ENCODE measurements around the gene CERS6. TPM values are rescaled to one million over a fixed set of nuclear protein-coding genes. Genes with fewer than 3 reads are reported as not detected.

CERS6 gene
- total RNA-seq, 4 donors from 2014 or later: 35.7 to 60.6 (median 39.2) TPM

GRCh38 chr2:168641636-168642035, 185.6 kb downstream of the CERS6 start:
- no peak for DNase-seq
- no peaks in the 10 kb centered on the region for H3K36me3 ChIP-seq
- intact Hi-C loops (cut with DNase I): no loop called here
- H3K4me3 ChIP-seq (replicated peaks in 1 of 3): no peak overlapping the region
- TF ChIP-seq CTCF (IDR thresholded peaks at IDR 0.05) (no peak), POLR2A (IDR thresholded peaks at IDR 0.05) (no peak)
- peaks cover 0 to 4% of the 10 kb centered on the region in 2 donors for H3K4me1 ChIP-seq
- no peaks in the 10 kb centered on the region for H3K27me3 ChIP-seq
- no peak overlapping the region for H3K27ac ChIP-seq
- 97% methylated on average over 4 of the region's 4 CpGs for WGBS, 2 donors
- no peaks in the 10 kb centered on the region for H3K9me3 ChIP-seq

GRCh38 chr2:168642873-168643272, 186.8 kb downstream of the CERS6 start:
- Histone ChIP-seq H3K9me3 (no peaks in the 10 kb centered on the region), H3K4me3 (replicated peaks in 1 of 3) (no peak overlapping the region), H3K4me1 (peaks cover 0 to 4% of the 10 kb centered on the region in 2 donors), H3K27ac (no peak overlapping the region), H3K27me3 (no peaks in the 10 kb centered on the region), H3K36me3 (no peaks in the 10 kb centered on the region)
- WGBS, 2 donors: 36 to 53% methylated on average over 6 of the region's 6 CpGs
- TF ChIP-seq POLR2A (IDR thresholded peaks at IDR 0.05): no peak
- TF ChIP-seq CTCF (IDR thresholded peaks at IDR 0.05): no peak
- peak in 1 of 2 donors; percentile 23 for DNase-seq
- intact Hi-C loops (cut with DNase I): no loop called here

GRCh38 chr2:168643979-168644378, 187.9 kb downstream of the CERS6 start:
- TF ChIP-seq CTCF (IDR thresholded peaks at IDR 0.05): no peak
- no peak for TF ChIP-seq POLR2A (IDR thresholded peaks at IDR 0.05)
- intact Hi-C loops (cut with DNase I): no loop called here
- WGBS, 2 donors: 93 to 100% methylated on average over 1 of the region's 1 CpG
- no peak for DNase-seq
- H3K27ac ChIP-seq: no peak overlapping the region
- H3K27me3 ChIP-seq: no peaks in the 10 kb centered on the region
- no peaks in the 10 kb centered on the region for H3K36me3 ChIP-seq
- no peaks in the 10 kb centered on the region for H3K9me3 ChIP-seq
- H3K4me1 ChIP-seq: peaks cover 1 to 4% of the 10 kb centered on the region in 2 donors
- no peak overlapping the region for H3K4me3 ChIP-seq (replicated peaks in 1 of 3)

- intact Hi-C loops (cut with DNase I): no loop called here
- Histone ChIP-seq H3K4me3 (replicated peaks in 1 of 3) (no peak overlapping the region), H3K9me3 (no peaks in the 10 kb centered on the region), H3K36me3 (no peaks in the 10 kb centered on the region), H3K4me1 (peaks cover 4 to 13% of the 10 kb centered on the region in 2 donors), H3K27me3 (no peaks in the 10 kb centered on the region), H3K27ac (no peak overlapping the region)
- no peak for DNase-seq
- TF ChIP-seq POLR2A (IDR thresholded peaks at IDR 0.05) (no peak), CTCF (IDR thresholded peaks at IDR 0.05) (no peak)
- WGBS, 2 donors: 90 to 93% methylated on average over 2 of the region's 2 CpGs
Measured at GRCh38 chr2:168645696-168646338, 189.7 kb downstream of the CERS6 start.

GRCh38 chr2:168649105-168649504, 193.0 kb downstream of the CERS6 start:
- no peaks in the 10 kb centered on the region for H3K27me3 ChIP-seq
- peak; percentile 22 to 39 for DNase-seq

More at GRCh38 chr2:168649105-168649504, 193.0 kb downstream of the CERS6 start:
- no peaks in the 10 kb centered on the region for H3K9me3 ChIP-seq
- 25 to 46% methylated on average over 5 of the region's 5 CpGs for WGBS, 2 donors
- intact Hi-C loops (cut with DNase I): no loop called here
- no peak for TF ChIP-seq POLR2A (IDR thresholded peaks at IDR 0.05)
- no peak for TF ChIP-seq CTCF (IDR thresholded peaks at IDR 0.05)
- no peaks in the 10 kb centered on the region for H3K36me3 ChIP-seq
- no peak overlapping the region for H3K27ac ChIP-seq
- no peak overlapping the region for H3K4me3 ChIP-seq (replicated peaks in 1 of 3)
- H3K4me1 ChIP-seq: peaks cover 0 to 13% of the 10 kb centered on the region in 2 donors

Data from thyroid gland (tissue), 4 donors.